ENCODE results near the gene DRD4. TPM values are rescaled to one million over a fixed set of nuclear protein-coding genes. Genes with fewer than 3 reads are reported as not detected.
"Not testable (repeated sequence)": the region's sequence is repeated elsewhere in the genome, so short reads cannot be mapped to it uniquely, and the experiment has no call there.

Gene DRD4
- total and polyA plus RNA-seq, 10 of the 15 experiments (the other 5 are each of a cell fraction or from before 2014, with no cell fraction given): not detected

DNA sequence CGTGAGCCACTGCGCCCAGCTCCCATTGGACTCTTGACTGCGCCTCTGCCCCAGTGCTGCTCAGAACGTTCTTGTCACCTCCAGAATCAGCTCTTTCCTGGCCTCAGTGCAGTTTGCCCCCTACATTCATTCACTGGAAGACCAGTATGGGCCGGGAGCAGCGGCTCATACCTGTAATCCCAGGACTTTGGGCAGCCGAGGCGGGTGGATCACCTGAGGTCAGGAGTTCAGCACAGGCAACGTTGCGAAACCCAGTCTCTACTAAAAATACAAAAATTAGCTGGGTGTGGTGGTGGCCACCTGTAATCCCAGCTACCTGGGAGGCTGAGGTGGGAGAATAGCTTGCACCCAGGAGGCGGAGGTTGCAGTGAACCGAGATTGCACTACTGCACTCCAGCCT is 17.4 kb downstream of the DRD4 start:
- CTCF ChIA-PET: interaction anchor here (0.7 to 1.5 kb wide), 2 partner anchors 64 to 72 kb away, joined by 3 read pairs; no protein-coding TSS in a partner anchor
- FAIRE-seq; intact Hi-C loops (cut with micrococcal nuclease; ENCODE audit: unreplicated experiment): not testable (repeated sequence)

DNA sequence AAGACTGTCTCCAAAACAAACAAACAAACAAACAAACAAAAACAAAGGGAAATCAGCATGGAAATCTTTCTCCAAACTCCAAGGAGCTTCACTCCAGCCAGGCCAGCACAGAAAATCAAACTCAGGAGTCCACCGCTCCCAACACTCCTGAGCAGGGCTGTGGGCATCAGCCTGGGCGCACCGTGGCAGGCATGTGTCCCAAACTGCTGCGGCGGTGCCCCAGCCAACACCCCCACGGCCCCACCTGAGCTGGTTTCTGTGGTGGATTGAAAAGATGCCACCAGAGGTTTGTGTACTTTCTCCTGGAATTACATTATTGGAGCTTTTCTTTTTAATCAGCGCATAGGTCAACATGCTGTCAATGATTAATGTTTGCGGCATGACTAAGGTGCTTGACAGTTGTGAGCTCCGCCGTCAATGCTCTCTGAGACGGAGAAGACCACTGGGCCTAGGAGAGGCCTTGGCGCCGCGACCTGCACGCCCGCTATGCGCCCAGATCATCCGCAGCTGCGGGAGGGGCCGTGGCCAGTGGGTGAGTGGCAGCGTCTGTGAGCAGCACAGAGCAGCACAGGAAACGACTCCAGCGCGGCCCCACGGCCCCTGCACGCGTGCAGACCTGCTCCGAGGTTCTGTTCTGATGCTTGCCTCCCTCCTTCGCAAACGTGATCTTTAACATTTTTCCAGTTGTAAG is 18.1 kb downstream of the DRD4 start:
- no peak overlapping the region for H3K9ac ChIP-seq (ENCODE audit: control insufficient read depth, insufficient read depth, low read length)
- no peaks in the 10 kb centered on the region for H4K20me1 ChIP-seq (ENCODE audit: control insufficient read depth, insufficient read depth)
- intact Hi-C loops (cut with micrococcal nuclease; ENCODE audit: unreplicated experiment): no loop called here
- FAIRE-seq (no peak), ATAC-seq (no peak), DNase-seq (ENCODE audit: low read depth, low spot score) (no peak)
- H3K36me3 ChIP-seq (ENCODE audit: control insufficient read depth in 2 of 2, insufficient read depth in 2 of 2, low read length in 1 of 2): peaks cover 2 to 13% of the 10 kb centered on the region in 2 experiments; a peak in 3 of 4 replicates
- H3K9me3 ChIP-seq (replicated peaks; ENCODE audit: control insufficient read depth, insufficient read depth, low read length): no peaks in the 10 kb centered on the region
- H3K27me3 ChIP-seq (replicated peaks in 1 of 2; ENCODE audit: control insufficient read depth in 2 of 2, insufficient read depth in 2 of 2, low read length in 1 of 2): no peaks in the 10 kb centered on the region
- H3K4me1 ChIP-seq (ENCODE audit: control insufficient read depth, insufficient read depth, low read length): peaks cover 8% of the 10 kb centered on the region
- no peak overlapping the region for H3K4me2 ChIP-seq (ENCODE audit: control insufficient read depth, insufficient read depth)
- H3K79me2 ChIP-seq (ENCODE audit: control insufficient read depth, insufficient read depth, low read length): no peaks in the 10 kb centered on the region
- H3K27ac ChIP-seq (ENCODE audit: control insufficient read depth, insufficient read depth): no peak overlapping the region
- RAD21 ChIA-PET (ENCODE audit: unreplicated experiment): no interaction called here
- 95% methylated on average over 30 of the region's 30 CpGs for whole genome bisulfite sequencing (ENCODE audit: insufficient coverage, insufficient replicate concordance, low lambda C conversion rate, missing lambda C conversion rate)
- H3K4me3 ChIP-seq: no peak overlapping the region
- in situ Hi-C loops (cut with MboI): no loop called here
- POLR2A ChIA-PET: interaction anchor here (0.7 kb wide), 1 partner anchor 156 kb away, joined by 3 read pairs; no protein-coding TSS in a partner anchor
- CTCF ChIA-PET: interaction anchor here (1.5 kb wide), 1 partner anchor 72 kb away, joined by 3 read pairs; no protein-coding TSS in a partner anchor
- SMC1A ChIA-PET (ENCODE audit: uncharacterized antibody, unreplicated experiment): no interaction called here
- BruUV-seq (replicated peaks): no TSS peak
- no peak overlapping the region for H2AFZ ChIP-seq (ENCODE audit: control insufficient read depth, low read depth, low read length)
- TF ChIP-seq EGR1 (IDR thresholded peaks at IDR 0.05; ENCODE audit: borderline replicate concordance in 1 of 2, low read depth in 2 of 2, low read length in 2 of 2) (no peak), ASH2L (IDR thresholded peaks at IDR 0.05; ENCODE audit: borderline replicate concordance, low read depth) (no peak), RB1 (IDR thresholded peaks at IDR 0.05; ENCODE audit: borderline replicate concordance) (no peak), NR2C2 (IDR thresholded peaks at IDR 0.05; ENCODE audit: borderline replicate concordance, control insufficient read depth, insufficient read length, low read depth) (no peak), RBBP5 (conservative IDR thresholded peaks at IDR 0.05) (no peak), TCF3 (IDR thresholded peaks at IDR 0.05; ENCODE audit: borderline replicate concordance, insufficient read depth, low read depth, low read length) (no peak), CHD2 (IDR thresholded peaks at IDR 0.05; ENCODE audit: borderline replicate concordance, low read depth, low read length) (no peak)
- TF ChIP-seq, protein P1, sequence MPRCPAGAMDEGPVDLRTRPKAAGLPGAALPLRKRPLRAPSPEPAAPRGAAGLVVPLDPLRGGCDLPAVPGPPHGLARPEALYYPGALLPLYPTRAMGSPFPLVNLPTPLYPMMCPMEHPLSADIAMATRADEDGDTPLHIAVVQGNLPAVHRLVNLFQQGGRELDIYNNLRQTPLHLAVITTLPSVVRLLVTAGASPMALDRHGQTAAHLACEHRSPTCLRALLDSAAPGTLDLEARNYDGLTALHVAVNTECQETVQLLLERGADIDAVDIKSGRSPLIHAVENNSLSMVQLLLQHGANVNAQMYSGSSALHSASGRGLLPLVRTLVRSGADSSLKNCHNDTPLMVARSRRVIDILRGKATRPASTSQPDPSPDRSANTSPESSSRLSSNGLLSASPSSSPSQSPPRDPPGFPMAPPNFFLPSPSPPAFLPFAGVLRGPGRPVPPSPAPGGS (IDR thresholded peaks at IDR 0.05; ENCODE audit: borderline replicate concordance, insufficient read depth, low read depth, low read length, poor library complexity, severe bottlenecking): no peak
- TF ChIP-seq, protein P2, sequence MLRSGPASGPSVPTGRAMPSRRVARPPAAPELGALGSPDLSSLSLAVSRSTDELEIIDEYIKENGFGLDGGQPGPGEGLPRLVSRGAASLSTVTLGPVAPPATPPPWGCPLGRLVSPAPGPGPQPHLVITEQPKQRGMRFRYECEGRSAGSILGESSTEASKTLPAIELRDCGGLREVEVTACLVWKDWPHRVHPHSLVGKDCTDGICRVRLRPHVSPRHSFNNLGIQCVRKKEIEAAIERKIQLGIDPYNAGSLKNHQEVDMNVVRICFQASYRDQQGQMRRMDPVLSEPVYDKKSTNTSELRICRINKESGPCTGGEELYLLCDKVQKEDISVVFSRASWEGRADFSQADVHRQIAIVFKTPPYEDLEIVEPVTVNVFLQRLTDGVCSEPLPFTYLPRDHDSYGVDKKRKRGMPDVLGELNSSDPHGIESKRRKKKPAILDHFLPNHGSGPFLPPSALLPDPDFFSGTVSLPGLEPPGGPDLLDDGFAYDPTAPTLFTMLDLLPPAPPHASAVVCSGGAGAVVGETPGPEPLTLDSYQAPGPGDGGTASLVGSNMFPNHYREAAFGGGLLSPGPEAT (IDR thresholded peaks at IDR 0.05; ENCODE audit: low read depth): no peak
- TF ChIP-seq, protein P3, sequence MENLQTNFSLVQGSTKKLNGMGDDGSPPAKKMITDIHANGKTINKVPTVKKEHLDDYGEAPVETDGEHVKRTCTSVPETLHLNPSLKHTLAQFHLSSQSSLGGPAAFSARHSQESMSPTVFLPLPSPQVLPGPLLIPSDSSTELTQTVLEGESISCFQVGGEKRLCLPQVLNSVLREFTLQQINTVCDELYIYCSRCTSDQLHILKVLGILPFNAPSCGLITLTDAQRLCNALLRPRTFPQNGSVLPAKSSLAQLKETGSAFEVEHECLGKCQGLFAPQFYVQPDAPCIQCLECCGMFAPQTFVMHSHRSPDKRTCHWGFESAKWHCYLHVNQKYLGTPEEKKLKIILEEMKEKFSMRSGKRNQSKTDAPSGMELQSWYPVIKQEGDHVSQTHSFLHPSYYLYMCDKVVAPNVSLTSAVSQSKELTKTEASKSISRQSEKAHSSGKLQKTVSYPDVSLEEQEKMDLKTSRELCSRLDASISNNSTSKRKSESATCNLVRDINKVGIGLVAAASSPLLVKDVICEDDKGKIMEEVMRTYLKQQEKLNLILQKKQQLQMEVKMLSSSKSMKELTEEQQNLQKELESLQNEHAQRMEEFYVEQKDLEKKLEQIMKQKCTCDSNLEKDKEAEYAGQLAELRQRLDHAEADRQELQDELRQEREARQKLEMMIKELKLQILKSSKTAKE (IDR thresholded peaks at IDR 0.05; ENCODE audit: low read depth, poor library complexity, severe bottlenecking): no peak

More for the DNA sequence above, 17.4 kb downstream of the DRD4 start:
- H4K20me1 ChIP-seq (ENCODE audit: control insufficient read depth, insufficient read depth); H3K27ac ChIP-seq (ENCODE audit: control insufficient read depth, insufficient read depth); H3K27me3 ChIP-seq (replicated peaks in 1 of 2; ENCODE audit: control insufficient read depth in 2 of 2, insufficient read depth in 2 of 2, low read length in 1 of 2); H3K9ac ChIP-seq (ENCODE audit: control insufficient read depth, insufficient read depth, low read length); H3K4me3 ChIP-seq; ATAC-seq; H3K4me1 ChIP-seq (ENCODE audit: control insufficient read depth, insufficient read depth, low read length); H3K36me3 ChIP-seq (ENCODE audit: control insufficient read depth in 2 of 2, insufficient read depth in 2 of 2, low read length in 1 of 2); RAD21 ChIA-PET (ENCODE audit: unreplicated experiment); H3K9me3 ChIP-seq (replicated peaks; ENCODE audit: control insufficient read depth, insufficient read depth, low read length); H3K4me2 ChIP-seq (ENCODE audit: control insufficient read depth, insufficient read depth); H3K79me2 ChIP-seq (ENCODE audit: control insufficient read depth, insufficient read depth, low read length); in situ Hi-C loops (cut with MboI); SMC1A ChIA-PET (ENCODE audit: uncharacterized antibody, unreplicated experiment); POLR2A ChIA-PET; H2AFZ ChIP-seq (ENCODE audit: control insufficient read depth, low read depth, low read length); DNase-seq (ENCODE audit: low read depth, low spot score); BruUV-seq (replicated peaks): not testable (repeated sequence)
- WGBS (ENCODE audit: insufficient coverage, insufficient replicate concordance, low lambda C conversion rate, missing lambda C conversion rate): 98% methylated on average over 12 of the region's 12 CpGs
